Myocyte (in vitro differentiated cells): ENCODE results near the gene SCUBE1. TPM values are rescaled to one million over a fixed set of nuclear protein-coding genes. Genes with fewer than 3 reads are reported as not detected.
A peak's percentile ranks its signal among the peaks of the same experiment; 100 is the strongest.
"Not testable (repeated sequence)": the region's sequence is repeated elsewhere in the genome, so short reads cannot be mapped to it uniquely, and the experiment has no call there.

Experiments used
- DNase-seq: peaks from one replicate; pipeline ENCODE4 v3.0.0-alpha.2; 2012; ENCODE audit warnings: low read depth
- total RNA-seq: library from RNA; depleted of rRNA; stranded (reverse); fragments of >200 nt; gene quantifications from 2 replicates; pipeline ENCODE4 v1.2.3, GENCODE V29; 2014

SCUBE1 gene
- total RNA-seq, 1 donor from 2014 or later, result not detected

DNA sequence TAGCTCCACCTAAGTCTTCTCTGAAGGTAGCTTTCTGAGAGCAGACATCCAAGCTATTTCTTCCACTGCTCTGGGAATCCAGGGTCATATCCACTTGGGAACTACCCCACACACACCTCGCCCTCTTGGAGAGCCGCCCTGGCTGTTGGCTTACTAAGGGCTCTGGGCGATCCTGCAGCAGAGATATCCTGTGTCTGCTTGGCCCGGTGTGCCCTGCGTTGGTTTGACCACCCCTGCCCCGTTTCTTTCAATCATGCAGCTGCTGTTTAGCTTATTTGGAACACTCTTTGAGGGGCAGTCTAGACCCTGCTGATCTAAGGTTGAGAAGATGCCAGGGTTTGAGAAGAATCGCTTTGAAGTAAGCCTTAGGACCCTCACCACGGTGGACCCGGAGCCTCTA, 17.4 kb upstream of the SCUBE1 start:
- no peak for DNase-seq

GRCh38 chr22:43356881-43357280, 13.7 kb upstream of the SCUBE1 start:
- no peak for DNase-seq

GRCh38 chr22:43355688-43356087, 12.5 kb upstream of the SCUBE1 start:
- DNase-seq, result not testable (repeated sequence)

GRCh38 chr22:43351966-43352345, 8.8 kb upstream of the SCUBE1 start:
- no peak for DNase-seq

- no peak for DNase-seq
Observed at GRCh38 chr22:43349636-43350035, 6.5 kb upstream of the SCUBE1 start.

- DNase-seq, result peak; percentile 33
Observed at GRCh38 chr22:43346521-43346929, 3.4 kb upstream of the SCUBE1 start.

GRCh38 chr22:43345761-43346301, 2.7 kb upstream of the SCUBE1 start:
- no peak for DNase-seq

- no peak for DNase-seq
Observed at GRCh38 chr22:43345356-43345755, 2.2 kb upstream of the SCUBE1 start.

- no peak for DNase-seq
Observed at GRCh38 chr22:43344520-43344787, 1.3 kb upstream of the SCUBE1 start.

DNA sequence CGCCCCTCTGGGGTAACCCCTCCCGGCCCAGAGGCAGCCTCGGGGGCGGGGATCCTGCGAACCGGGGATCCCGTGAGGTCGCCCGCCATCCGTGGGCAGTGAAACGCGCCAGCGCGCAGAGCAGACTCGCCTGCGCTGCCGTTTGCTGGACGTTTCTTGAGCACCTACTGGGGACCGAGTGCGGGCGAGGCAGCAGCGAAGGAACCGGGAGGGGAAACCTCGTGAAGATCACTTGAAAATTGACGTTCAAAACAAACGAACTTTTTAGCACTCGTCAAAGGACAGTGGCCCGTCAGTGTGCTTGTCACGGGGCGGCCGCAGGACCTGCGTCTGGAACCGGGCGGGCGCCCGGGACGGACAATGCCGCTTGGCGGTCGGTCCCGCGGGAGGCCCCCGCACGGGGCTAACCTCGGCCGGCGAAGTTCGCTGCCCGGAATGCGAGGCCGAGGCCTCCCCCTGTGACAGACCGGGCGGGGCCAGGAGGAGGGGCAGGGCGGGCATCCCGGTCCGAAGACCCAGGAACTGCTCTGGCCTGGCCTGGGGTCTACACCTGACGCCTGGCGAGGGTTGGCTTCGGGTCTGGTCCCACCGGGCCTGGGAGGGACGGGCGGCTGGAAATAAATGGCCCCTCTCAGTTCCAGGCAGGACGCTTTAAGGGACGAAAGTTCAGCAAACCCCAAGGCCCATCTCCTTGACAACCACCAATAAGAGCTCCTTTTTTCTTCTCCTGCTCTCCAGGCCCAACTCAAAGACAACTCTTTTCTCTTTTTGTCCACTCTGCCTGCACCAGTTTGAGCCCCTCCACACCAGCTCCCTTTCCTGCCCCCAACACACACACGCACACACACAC, 723 bp upstream of the SCUBE1 start:
- DNase-seq, result no peak

- DNase-seq, result no peak
Observed at GRCh38 chr22:43342347-43343261, 568 bp downstream of the SCUBE1 start.

GRCh38 chr22:43341565-43341964, 1.6 kb downstream of the SCUBE1 start:
- no peak for DNase-seq

DNA sequence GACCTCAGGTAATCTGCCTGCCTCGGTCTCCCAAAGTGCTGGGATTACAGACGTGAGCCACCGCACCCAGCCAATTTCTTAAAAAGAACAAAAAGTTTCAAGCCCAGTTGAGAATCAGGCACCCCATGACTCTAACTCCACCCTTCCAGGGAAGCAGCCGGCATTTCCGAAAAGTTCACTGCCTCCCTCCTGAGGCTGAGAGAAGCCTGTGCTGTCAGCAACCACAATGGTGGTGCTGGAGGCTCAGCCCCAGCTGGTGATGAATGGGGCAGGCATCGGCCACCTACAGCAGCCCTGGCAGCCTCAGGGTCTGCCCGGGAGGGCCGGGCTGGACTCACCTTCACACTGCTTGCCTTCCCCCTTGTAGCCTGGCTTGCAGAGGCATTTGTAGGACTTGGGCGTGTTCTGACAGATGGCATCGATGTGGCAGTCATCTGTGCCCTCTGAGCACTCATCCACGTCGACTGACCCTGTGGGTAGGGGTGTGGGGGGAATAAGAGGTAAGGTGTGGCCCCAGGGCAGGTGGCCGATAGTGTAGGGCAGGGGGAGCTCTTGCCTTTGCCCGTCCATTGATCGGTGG, 4.3 kb downstream of the SCUBE1 start:
- no peak for DNase-seq

GRCh38 chr22:43337946-43338345, 5.2 kb downstream of the SCUBE1 start:
- DNase-seq, result no peak

- peak; percentile 37 for DNase-seq
Observed at GRCh38 chr22:43337385-43337784, 5.8 kb downstream of the SCUBE1 start.

GRCh38 chr22:43334378-43334777, 8.8 kb downstream of the SCUBE1 start:
- no peak for DNase-seq

- no peak for DNase-seq
Observed at GRCh38 chr22:43333978-43334377, 9.2 kb downstream of the SCUBE1 start.

DNA sequence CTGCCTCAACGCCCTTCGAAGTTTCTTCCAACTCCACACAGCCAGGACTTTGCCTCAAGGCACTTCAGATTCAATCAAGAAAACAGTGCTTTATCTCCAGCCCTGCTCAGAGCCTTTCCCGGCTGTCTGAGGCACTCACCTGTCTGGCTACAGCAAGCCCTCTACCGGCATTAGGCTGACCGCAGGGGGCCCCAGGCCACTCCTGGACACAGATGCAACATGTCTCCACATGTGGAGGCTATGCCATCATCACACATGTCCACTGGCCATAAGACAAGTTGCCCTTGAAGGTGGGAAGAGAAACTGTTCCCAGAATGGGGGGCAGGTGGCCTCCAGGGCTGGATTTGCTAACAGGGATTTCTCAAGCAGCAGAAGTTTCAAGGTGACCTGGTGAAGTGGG, 10.0 kb downstream of the SCUBE1 start:
- no peak for DNase-seq

GRCh38 chr22:43331698-43332097, 11.5 kb downstream of the SCUBE1 start:
- no peak for DNase-seq

- no peak for DNase-seq
Observed at GRCh38 chr22:43331069-43331451, 12.1 kb downstream of the SCUBE1 start.

DNA sequence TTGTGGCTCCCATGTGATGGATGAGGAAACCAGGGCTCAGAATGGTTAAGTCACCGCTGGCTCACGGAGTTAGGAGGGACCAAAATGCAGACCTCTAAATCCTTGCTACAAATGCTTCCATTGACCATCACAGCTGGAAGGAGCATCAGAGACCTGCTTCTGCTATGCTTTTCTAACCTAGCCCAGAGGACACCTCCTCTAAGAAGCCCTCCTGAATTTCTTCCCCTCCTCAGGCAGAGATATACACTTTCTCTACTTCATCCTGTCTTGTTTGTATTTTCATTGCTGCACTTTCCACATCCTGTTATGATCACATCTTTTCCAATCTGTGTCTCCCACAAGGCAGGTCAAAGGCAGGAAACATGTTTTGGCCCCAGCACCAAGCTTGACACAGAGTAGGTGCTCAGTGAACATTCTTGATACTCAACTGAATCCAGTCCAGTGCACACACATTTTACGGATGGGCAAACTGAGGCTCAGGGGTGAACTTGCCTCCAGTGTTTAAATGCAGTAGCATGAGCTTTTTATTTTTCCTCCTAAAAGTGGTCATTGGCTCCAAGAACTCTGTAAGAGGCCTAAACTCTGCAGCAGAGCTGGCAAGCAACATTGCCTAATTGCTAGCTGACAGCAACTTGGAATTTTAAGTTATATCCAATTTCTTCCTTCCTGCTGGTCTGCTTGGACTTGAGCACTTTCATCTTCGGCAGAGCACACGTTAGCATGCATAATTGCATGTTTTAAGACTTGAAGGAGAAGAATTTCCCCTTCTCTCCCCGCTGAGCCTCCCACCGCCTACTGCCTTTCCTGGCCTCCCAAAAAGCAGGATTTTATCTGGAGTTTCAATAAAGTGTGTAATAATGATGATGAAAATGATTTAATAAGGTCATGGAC, 12.7 kb downstream of the SCUBE1 start:
- DNase-seq, result no peak
